Measurements from ENCODE around the gene DBNDD1. TPM values are rescaled to one million over a fixed set of nuclear protein-coding genes. Genes with fewer than 3 reads are reported as not detected.

DBNDD1 gene
- total and polyA plus RNA-seq, 10 of the 15 experiments (the other 5 are each of a cell fraction or from before 2014, with no cell fraction given), result 0.06 to 4.6 (median 0.55) TPM

DNA sequence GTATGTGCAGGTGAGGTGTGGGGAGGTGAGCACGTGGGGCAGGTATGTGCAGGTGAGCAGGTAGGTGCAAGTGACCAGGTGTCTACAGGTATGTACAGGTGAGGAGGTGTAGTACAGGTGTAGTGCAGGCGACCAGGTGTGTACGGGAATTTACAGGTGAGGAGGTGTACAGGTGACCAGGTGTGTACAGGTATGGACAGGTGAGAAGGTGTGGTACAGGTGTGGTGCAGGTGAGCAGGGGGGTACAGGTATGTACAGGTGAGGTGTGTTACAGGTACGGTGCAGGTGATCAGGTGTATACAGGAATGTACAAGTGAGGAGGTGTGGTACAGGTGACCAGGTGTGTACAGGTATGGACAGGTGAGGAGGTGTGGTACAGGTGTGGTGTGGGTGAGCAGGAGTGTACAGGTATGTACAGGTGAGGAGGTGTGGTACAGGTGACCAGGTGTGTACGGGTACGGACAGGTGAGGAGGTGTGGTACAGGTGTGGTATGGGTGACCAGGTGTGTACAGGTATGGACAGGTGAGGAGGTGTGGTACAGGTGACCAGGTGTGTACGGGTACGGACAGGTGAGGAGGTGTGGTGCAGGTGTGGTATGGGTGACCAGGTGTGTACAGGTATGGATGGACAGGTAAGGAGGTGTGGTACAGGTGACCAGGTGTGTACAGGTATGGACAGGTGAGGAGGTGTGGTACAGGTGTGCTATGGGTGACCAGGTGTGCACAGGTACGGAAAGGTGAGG is 12.8 kb upstream of the DBNDD1 start:
- Histone ChIP-seq H3K27ac (ENCODE audit: control insufficient read depth, insufficient read depth) (no peak overlapping the region), H3K9ac (ENCODE audit: control insufficient read depth, insufficient read depth, low read length) (no peak overlapping the region), H3K27me3 (replicated peaks in 1 of 2; ENCODE audit: control insufficient read depth in 2 of 2, insufficient read depth in 2 of 2, low read length in 1 of 2) (no peaks in the 10 kb centered on the region), H3K9me3 (replicated peaks; ENCODE audit: control insufficient read depth, insufficient read depth, low read length) (no peaks in the 10 kb centered on the region), H2AFZ (ENCODE audit: control insufficient read depth, low read depth, low read length) (no peak overlapping the region), H4K20me1 (ENCODE audit: control insufficient read depth, insufficient read depth) (no peaks in the 10 kb centered on the region), H3K4me1 (ENCODE audit: control insufficient read depth, insufficient read depth, low read length) (no peaks in the 10 kb centered on the region), H3K79me2 (ENCODE audit: control insufficient read depth, insufficient read depth, low read length) (no peaks in the 10 kb centered on the region), H3K4me2 (ENCODE audit: control insufficient read depth, insufficient read depth) (no peak overlapping the region), H3K36me3 (ENCODE audit: control insufficient read depth in 2 of 2, insufficient read depth in 2 of 2, low read length in 1 of 2) (no peaks in the 10 kb centered on the region), H3K4me3 (no peak overlapping the region)
- no peak for FAIRE-seq
- ChIA-PET CTCF (no interaction called here), POLR2A (no interaction called here), SMC1A (ENCODE audit: uncharacterized antibody, unreplicated experiment) (no interaction called here), RAD21 (ENCODE audit: unreplicated experiment) (no interaction called here)
- DNase-seq (ENCODE audit: low read depth, low spot score), result no peak
- intact Hi-C loops (cut with micrococcal nuclease; ENCODE audit: unreplicated experiment), result no loop called here
- BruUV-seq (replicated peaks), result no TSS peak
- WGBS (ENCODE audit: insufficient coverage, insufficient replicate concordance, low lambda C conversion rate, missing lambda C conversion rate), result 85% methylated on average over 9 of the region's 9 CpGs
- ATAC-seq, result no peak
- in situ Hi-C loops (cut with MboI), result no loop called here
- TF ChIP-seq NFXL1 (IDR thresholded peaks at IDR 0.05; ENCODE audit: borderline replicate concordance) (no peak), IKZF1 (conservative IDR thresholded peaks at IDR 0.05) (no peak), SUPT20H (IDR thresholded peaks at IDR 0.05; ENCODE audit: borderline replicate concordance, control insufficient read depth, low read depth, low read length) (0 out of 2 replicates have a peak, but pooled peaks have one; percentile 11), GATAD2B (conservative IDR thresholded peaks at IDR 0.05; ENCODE audit: low read depth) (0 out of 2 replicates have a peak, but pooled peaks have one; percentile 44), MTA2 (IDR thresholded peaks at IDR 0.05; ENCODE audit: low read depth) (no peak), SIX5 (IDR thresholded peaks at IDR 0.05; ENCODE audit: low read depth, low read length, severe bottlenecking) (no peak), CBFB (IDR thresholded peaks at IDR 0.05; ENCODE audit: low read depth) (no peak), HDAC2 (IDR thresholded peaks at IDR 0.05) (peak; percentile 90), ZSCAN29 (IDR thresholded peaks at IDR 0.05) (no peak), ZNF217 (IDR thresholded peaks at IDR 0.05) (peak; percentile 77; the same call in 1 of the 2 replicates), CHD1 (IDR thresholded peaks at IDR 0.05; ENCODE audit: low read depth, low read length) (no peak)
- TF ChIP-seq, protein P1, sequence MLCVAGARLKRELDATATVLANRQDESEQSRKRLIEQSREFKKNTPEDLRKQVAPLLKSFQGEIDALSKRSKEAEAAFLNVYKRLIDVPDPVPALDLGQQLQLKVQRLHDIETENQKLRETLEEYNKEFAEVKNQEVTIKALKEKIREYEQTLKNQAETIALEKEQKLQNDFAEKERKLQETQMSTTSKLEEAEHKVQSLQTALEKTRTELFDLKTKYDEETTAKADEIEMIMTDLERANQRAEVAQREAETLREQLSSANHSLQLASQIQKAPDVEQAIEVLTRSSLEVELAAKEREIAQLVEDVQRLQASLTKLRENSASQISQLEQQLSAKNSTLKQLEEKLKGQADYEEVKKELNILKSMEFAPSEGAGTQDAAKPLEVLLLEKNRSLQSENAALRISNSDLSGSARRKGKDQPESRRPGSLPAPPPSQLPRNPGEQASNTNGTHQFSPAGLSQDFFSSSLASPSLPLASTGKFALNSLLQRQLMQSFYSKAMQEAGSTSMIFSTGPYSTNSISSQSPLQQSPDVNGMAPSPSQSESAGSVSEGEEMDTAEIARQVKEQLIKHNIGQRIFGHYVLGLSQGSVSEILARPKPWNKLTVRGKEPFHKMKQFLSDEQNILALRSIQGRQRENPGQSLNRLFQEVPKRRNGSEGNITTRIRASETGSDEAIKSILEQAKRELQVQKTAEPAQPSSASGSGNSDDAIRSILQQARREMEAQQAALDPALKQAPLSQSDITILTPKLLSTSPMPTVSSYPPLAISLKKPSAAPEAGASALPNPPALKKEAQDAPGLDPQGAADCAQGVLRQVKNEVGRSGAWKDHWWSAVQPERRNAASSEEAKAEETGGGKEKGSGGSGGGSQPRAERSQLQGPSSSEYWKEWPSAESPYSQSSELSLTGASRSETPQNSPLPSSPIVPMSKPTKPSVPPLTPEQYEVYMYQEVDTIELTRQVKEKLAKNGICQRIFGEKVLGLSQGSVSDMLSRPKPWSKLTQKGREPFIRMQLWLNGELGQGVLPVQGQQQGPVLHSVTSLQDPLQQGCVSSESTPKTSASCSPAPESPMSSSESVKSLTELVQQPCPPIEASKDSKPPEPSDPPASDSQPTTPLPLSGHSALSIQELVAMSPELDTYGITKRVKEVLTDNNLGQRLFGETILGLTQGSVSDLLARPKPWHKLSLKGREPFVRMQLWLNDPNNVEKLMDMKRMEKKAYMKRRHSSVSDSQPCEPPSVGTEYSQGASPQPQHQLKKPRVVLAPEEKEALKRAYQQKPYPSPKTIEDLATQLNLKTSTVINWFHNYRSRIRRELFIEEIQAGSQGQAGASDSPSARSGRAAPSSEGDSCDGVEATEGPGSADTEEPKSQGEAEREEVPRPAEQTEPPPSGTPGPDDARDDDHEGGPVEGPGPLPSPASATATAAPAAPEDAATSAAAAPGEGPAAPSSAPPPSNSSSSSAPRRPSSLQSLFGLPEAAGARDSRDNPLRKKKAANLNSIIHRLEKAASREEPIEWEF (IDR thresholded peaks at IDR 0.05; ENCODE audit: insufficient replicate concordance, low read depth, low read length), result no peak
- TF ChIP-seq, protein P2, sequence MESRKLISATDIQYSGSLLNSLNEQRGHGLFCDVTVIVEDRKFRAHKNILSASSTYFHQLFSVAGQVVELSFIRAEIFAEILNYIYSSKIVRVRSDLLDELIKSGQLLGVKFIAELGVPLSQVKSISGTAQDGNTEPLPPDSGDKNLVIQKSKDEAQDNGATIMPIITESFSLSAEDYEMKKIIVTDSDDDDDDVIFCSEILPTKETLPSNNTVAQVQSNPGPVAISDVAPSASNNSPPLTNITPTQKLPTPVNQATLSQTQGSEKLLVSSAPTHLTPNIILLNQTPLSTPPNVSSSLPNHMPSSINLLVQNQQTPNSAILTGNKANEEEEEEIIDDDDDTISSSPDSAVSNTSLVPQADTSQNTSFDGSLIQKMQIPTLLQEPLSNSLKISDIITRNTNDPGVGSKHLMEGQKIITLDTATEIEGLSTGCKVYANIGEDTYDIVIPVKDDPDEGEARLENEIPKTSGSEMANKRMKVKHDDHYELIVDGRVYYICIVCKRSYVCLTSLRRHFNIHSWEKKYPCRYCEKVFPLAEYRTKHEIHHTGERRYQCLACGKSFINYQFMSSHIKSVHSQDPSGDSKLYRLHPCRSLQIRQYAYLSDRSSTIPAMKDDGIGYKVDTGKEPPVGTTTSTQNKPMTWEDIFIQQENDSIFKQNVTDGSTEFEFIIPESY (IDR thresholded peaks at IDR 0.05), result no peak
- TF ChIP-seq, protein P3, sequence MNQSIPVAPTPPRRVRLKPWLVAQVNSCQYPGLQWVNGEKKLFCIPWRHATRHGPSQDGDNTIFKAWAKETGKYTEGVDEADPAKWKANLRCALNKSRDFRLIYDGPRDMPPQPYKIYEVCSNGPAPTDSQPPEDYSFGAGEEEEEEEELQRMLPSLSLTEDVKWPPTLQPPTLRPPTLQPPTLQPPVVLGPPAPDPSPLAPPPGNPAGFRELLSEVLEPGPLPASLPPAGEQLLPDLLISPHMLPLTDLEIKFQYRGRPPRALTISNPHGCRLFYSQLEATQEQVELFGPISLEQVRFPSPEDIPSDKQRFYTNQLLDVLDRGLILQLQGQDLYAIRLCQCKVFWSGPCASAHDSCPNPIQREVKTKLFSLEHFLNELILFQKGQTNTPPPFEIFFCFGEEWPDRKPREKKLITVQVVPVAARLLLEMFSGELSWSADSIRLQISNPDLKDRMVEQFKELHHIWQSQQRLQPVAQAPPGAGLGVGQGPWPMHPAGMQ (IDR thresholded peaks at IDR 0.05; ENCODE audit: borderline replicate concordance), result peak; percentile 62
